NCI-H128 (cell line): ENCODE measurements around the gene NEDD4L.
"Not testable (repeated sequence)": the region's sequence is repeated elsewhere in the genome, so short reads cannot be mapped to it uniquely, and the experiment has no call there.

Experiments
- DNase-seq: peaks from one replicate; lab custom pipeline; 2025; ENCODE audit not compliant: unreplicated experiment; lab: John Stamatoyannopoulos, UW

NEDD4L gene

GRCh38 chr18:58280191-58280590 lies 236.2 kb downstream of the NEDD4L start:
- no peak for DNase-seq

GRCh38 chr18:58282872-58283271 lies 238.8 kb downstream of the NEDD4L start:
- DNase-seq = not testable (repeated sequence)

GRCh38 chr18:58284699-58285448 lies 240.8 kb downstream of the NEDD4L start:
- no peak for DNase-seq

GRCh38 chr18:58285449-58286130 lies 241.6 kb downstream of the NEDD4L start:
- DNase-seq = no peak

- no peak for DNase-seq
These were observed 242.8 kb downstream of the NEDD4L start for GRCh38 chr18:58286632-58287352.

GRCh38 chr18:58287353-58288274 lies 243.6 kb downstream of the NEDD4L start:
- no peak for DNase-seq

GRCh38 chr18:58288921-58289797 lies 245.1 kb downstream of the NEDD4L start:
- peak; percentile 20 for DNase-seq

- no peak for DNase-seq
These were observed 246.2 kb downstream of the NEDD4L start for GRCh38 chr18:58290116-58290695.

- no peak for DNase-seq
These were observed 247.1 kb downstream of the NEDD4L start for GRCh38 chr18:58291131-58291530.

- DNase-seq = no peak
These were observed 248.6 kb downstream of the NEDD4L start for GRCh38 chr18:58292638-58293037.

- no peak for DNase-seq
These were observed 253.2 kb downstream of the NEDD4L start for GRCh38 chr18:58297198-58297597.

GRCh38 chr18:58298251-58299134 lies 254.5 kb downstream of the NEDD4L start:
- DNase-seq = no peak

- DNase-seq = no peak
These were observed 255.1 kb downstream of the NEDD4L start for GRCh38 chr18:58299135-58299473.

GRCh38 chr18:58299936-58300335 lies 255.9 kb downstream of the NEDD4L start:
- DNase-seq = no peak

GRCh38 chr18:58300867-58301266 lies 256.8 kb downstream of the NEDD4L start:
- DNase-seq = no peak

- DNase-seq = no peak
These were observed 258.8 kb downstream of the NEDD4L start for GRCh38 chr18:58302811-58303210.

- no peak for DNase-seq
These were observed 259.3 kb downstream of the NEDD4L start for GRCh38 chr18:58303363-58303762.

GRCh38 chr18:58305792-58306191 lies 261.8 kb downstream of the NEDD4L start:
- no peak for DNase-seq

GRCh38 chr18:58307441-58307840 lies 263.4 kb downstream of the NEDD4L start:
- no peak for DNase-seq
